GM18867 (cell line): ENCODE measurements around the gene PNPLA3.

Experiments
- ATAC-seq: cut with Tn5 transposase; IDR thresholded peaks from one replicate; pipeline ENCODE4 v1.9.1; 2021; ENCODE audit warnings: mild to moderate bottlenecking, moderate library complexity; ENCODE audit not compliant: unreplicated experiment

The PNPLA3 gene

GRCh38 chr22:43921370-43921769 is 2.2 kb upstream of the PNPLA3 start:
- ATAC-seq, result no peak

DNA sequence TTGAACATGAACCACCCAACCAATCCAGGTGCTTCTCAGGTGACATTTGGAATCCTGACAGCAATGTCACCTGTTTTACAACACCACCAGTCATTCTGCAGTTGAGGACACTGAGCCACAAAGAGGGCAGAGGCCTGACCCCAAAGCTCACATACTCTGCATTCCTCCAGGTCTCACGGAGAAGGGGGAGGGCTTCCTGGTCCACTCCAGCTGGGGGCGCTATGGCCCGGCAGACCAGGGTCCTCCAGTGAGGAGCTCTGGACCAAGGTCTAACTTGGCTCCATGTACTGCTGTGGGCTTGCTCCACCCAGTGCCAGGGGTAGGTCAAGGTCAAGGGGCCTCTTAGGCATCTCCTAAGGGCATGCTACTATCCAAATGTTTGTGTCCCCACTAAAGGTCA is 1.5 kb upstream of the PNPLA3 start:
- ATAC-seq, result no peak

- no peak for ATAC-seq
Measured at GRCh38 chr22:43923191-43923590, 414 bp upstream of the PNPLA3 start.

- ATAC-seq, result no peak
Measured at GRCh38 chr22:43924877-43925276, 1.3 kb downstream of the PNPLA3 start.

DNA sequence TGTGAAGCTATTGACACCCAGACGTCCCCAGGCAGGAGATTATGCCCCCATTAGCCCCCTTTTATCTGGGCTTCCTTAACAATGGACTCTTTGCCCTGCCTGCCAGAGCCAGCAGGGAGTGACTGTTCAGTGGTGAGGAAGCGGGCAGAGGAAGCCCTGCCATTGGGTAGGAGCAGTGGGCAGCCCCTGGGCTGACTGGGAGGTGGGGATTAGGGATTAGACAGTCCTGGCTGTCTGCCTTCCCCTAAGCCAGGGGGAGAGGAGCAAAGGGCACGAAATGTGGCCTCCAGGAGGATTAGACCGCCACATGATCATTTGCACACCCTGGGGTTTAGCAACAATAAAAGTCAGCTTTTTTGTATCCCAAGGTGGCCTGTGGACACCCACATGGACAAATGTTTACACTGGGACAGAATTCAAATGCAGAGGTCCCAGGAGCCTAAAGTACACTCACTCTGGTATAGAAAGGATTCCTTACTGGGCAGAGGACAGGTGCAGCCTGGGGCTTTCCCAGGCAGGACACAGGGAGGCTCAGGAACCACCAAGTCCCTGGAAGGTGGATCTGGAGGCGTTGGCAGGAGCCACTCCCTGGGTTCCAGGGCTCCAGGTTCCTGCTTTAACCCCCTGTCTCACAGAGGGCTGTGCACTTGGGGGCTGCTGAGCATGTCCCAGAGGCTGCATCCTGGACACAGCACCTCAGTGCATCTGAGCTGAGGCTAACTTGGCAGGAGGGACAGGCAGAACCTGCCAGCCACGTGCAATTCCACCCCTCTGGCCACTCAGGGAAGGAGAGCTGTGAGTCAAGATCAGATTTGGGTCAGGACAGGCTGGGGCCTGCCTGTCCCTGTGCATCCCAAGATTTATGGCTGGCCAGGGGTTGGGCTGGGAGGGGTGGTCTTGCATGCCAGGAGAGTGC is 2.1 kb downstream of the PNPLA3 start:
- no peak for ATAC-seq

- no peak for ATAC-seq
Measured at GRCh38 chr22:43926349-43926710, 2.7 kb downstream of the PNPLA3 start.

DNA sequence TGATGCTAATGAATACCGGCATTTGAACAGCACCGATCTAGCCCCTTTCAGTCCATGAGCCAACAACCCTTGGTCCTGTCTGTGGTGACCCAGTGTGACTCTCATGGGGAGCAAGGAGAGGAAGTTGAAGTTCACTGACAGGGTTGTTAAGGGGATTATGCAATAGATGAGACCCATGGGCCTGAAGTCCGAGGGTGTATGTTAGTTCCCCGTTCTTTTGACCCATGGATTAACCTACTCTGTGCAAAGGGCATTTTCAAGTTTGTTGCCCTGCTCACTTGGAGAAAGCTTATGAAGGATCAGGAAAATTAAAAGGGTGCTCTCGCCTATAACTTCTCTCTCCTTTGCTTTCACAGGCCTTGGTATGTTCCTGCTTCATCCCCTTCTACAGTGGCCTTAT is 4.9 kb downstream of the PNPLA3 start:
- no peak for ATAC-seq

DNA sequence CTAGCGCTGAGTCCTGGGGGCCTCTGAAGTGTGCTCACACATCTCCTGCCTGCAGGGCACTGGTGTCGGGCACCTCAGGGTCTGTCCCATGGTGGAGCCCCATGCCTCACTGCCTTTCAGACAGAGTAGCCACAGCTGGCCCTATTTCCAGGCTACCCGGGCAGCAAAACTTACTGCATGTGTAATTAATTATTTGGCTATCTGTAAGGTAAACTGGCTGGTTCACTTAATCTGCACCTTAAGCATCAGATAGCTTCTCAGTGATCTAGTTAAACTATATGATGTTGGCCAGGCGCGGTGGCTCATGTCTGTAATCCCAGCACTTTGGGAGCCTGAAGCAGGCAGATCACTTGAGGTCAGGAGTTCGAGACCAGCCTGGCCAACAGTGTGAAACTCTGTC is 5.3 kb downstream of the PNPLA3 start:
- no peak for ATAC-seq

DNA sequence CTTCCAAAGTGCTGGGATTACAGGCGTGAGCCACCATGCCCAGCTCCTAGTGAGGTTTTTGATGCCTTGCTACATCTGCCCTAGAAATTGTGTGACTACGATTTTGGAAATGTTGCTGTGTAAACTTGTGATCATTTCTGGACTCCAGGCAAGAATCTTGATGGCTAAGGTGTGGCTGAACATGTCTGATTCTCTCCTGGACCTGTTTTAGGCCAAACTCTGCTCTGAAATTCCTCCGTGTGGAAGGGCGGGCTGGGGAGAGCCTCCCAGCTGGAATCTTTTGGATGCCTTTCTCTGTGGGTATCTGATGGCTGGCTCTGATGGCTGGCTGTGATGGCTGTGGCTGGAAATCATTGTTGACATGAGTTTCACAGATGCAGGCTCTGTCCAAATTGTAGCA is 8.2 kb downstream of the PNPLA3 start:
- no peak for ATAC-seq

- ATAC-seq, result no peak
Measured at GRCh38 chr22:43941449-43941848, 17.8 kb downstream of the PNPLA3 start.

- no peak for ATAC-seq
Measured at GRCh38 chr22:43944670-43945430, 21.2 kb downstream of the PNPLA3 start.

- peak; percentile 54 for ATAC-seq
Measured at GRCh38 chr22:43945632-43946383, 22.2 kb downstream of the PNPLA3 start.

DNA sequence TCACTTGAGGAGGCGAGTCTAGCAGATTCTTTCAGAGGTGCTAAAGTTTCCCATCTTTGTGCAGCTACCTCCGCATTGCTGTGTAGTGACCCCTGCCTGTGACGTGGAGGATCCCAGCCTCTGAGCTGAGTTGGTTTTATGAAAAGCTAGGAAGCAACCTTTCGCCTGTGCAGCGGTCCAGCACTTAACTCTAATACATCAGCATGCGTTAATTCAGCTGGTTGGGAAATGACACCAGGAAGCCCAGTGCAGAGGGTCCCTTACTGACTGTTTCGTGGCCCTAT is 22.7 kb downstream of the PNPLA3 start:
- no peak for ATAC-seq

GRCh38 chr22:43948836-43949406 is 25.3 kb downstream of the PNPLA3 start:
- no peak for ATAC-seq

DNA sequence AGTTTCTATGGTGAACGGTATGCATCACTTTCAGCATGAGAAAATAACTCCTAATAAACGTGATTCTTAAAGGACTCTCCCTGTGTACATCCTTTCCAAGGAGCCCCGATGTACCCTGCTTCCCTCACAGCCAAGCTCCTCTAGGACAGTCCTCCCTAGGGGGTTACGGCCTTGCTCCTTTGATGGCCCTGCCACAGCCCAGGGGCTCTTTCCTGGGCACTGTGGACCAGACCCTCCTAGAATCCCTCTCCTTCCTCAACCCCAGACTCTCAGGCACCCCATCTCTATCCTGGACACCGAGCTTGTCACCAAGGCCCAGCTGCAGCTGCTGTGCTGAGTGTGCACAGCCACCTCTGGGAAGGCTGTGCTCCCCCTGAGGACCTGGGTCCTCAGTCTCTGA is 27.8 kb downstream of the PNPLA3 start:
- no peak for ATAC-seq

GRCh38 chr22:43951966-43952365 is 28.4 kb downstream of the PNPLA3 start:
- no peak for ATAC-seq

GRCh38 chr22:43953988-43954785 is 30.6 kb downstream of the PNPLA3 start:
- no peak for ATAC-seq

GRCh38 chr22:43955040-43955882 is 31.7 kb downstream of the PNPLA3 start, which contains the start of gene SAMM50:
Gene SAMM50 (plus strand): TSS chr22:43955442. CDS start chr22:43955578, 136 bp downstream.
- peak; percentile 95 for ATAC-seq
